HK-2 (cell line): ENCODE measurements around the gene NOB1.
"Not testable (repeated sequence)": the region's sequence is repeated elsewhere in the genome, so short reads cannot be mapped to it uniquely, and the experiment has no call there.

Experiments
- DNase-seq: peaks from one replicate; pipeline ENCODE4 v3.0.0-alpha.2; 2018; ENCODE audit not compliant: unreplicated experiment

The NOB1 gene

DNA sequence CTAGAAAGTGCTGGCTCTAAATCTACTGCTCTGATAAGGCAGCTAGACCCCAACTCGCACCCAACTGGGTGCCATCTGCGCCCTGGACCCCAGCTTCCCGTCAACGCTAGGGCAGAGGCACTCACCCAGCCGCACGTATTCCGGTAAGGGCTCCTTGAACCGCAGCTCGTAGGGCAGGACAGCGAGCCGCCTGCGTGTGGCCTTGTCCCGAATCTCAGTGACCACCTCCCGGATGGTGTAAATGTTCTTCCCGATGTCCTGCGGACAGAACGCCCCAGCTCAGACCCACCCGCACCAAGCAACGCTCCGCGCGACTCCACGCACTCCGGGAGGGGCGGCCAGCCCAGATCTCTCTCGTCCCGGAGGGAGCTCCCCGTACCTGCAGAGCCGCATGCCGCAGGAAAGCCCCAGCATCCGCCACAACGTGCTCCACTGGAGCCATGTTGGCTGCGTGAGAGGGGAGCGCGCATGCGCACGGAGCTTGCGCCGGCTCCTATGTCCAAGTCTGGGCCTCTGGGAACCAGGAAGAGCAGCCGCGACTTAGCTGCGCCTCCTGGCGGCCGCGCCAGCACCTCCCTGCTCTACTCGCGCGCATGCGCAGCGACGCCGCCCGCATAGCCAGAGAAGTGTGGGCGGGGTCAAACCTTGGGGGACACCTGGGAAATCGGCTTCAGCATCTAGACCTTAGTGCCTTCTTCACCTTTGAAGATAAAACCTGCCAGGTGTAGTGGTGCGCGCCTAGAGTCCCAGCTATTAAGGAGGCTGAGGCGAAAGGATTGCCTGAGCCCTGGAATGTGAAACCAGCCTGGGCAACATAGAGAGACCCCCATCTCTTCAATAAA, at the start of gene NOB1:
Gene NOB1 (minus strand): TSS at position 458 of the 842 bp plus-strand sequence. CDS start 16 bp downstream, at position 442.
- peak; percentile 98 for DNase-seq

DNA sequence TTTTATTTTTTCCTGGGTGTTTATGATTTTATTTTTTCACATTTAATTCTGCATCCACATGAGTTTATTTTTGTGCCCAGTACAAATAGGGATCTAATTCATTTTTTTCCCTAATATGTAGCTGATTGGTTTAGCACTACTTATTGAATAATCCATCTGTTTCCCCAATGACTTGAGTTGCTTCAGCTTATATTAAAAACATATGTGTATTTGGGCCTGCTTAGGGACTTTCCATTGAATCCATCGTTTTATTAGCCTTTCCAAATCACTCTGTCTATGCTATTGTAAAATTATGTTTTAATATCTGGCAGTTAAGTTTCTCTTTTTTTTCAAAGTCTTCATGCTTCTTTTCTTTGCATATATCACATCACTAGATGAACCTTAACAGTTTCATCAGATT, 49.6 kb upstream of the NOB1 start:
- DNase-seq, result no peak

DNA sequence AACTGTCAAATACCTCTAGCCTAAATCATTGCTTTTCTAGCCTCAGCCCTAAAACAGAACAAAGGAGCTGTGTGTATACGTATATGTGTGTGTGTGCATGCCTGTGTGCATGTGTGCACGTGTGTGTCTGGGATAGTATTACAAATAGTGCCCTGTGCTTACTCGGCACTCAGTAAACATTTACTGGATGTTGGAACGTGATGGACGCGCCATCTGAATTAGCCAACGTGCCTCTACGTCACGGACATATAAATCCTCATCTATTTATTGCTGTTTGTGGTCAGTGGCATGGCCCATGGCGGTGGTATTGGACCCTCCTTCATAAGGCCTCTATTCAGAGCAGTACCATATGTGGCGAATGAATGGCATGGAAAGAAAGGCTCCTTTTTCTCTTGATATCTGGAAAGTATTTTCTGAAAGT, 44.9 kb upstream of the NOB1 start:
- DNase-seq, result no peak

DNA sequence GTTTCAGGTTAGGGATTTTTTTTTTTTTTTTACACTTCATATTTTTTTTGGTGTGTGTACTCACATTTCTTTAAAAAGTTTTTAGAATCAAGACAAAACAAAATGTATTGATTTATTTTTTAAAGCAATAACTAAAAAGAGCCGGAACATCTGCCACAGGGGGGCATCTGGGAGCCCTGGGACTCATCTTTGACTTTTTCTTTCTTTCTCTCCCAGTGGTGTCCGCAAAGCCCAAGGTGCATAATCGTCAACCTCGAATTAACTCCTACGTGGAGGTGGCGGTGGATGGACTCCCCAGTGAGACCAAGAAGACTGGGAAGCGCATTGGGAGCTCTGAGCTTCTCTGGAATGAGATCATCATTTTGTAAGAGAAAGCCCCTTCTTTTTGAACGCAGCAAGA, 43.7 kb upstream of the NOB1 start:
- DNase-seq, result no peak

DNA sequence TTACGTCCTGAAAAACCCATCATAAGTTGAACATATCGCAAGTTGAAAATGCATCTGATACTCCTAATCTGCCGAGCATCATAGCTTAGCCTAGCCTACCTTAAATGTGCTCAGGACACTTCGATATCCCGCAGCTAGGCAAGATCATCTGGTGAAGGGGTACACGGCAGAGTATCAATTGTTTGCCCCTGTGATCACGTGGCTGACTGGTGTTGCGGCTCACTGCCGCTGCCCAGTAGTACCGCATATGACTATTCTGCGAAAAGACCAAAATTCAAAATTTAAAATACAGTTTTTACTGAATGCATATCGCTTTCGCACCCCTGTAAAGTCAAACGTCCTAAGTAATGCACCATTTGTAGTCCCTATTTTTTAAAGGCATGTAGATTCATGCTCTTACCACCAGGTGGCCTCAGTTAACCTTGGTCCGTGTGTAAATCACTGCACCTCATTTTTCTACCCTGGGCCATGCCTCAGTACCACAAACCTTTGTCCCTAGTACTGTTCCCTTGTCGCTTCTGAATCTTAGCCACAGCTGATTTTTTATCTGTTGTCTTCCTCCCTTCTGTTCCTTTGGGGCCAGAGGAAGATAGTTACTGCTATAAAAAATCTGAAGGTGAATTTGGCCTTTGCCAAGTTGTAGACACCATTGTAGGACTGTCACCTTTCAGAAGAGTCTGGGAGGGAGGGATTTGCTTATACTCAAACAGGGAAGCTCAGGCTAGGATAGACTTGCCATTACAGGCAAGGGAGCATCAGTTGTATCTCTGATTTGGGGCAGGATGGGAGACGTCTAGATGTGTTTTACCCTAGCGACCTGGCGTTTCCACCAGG, 41.8 kb upstream of the NOB1 start:
- peak; percentile 22 for DNase-seq

DNA sequence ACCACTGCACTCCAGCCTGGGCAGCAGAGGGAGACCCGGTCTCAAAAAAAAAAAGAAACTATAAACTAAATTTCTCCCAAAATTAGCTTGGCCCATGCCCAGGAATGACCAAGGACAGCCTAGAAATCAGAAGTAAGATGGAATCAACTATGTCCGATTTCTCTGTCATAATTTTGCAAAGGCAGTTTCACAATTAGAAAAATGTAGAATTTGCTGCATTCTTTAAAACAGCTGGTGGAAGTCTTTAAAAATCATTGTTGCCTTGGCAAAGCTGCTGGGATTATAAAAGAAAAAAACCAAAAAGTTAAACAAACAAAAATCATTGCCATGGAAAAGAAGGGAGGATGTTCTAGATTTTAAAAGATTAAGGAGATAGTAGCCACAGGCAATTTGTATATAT, 39.8 kb upstream of the NOB1 start:
- DNase-seq, result no peak

DNA sequence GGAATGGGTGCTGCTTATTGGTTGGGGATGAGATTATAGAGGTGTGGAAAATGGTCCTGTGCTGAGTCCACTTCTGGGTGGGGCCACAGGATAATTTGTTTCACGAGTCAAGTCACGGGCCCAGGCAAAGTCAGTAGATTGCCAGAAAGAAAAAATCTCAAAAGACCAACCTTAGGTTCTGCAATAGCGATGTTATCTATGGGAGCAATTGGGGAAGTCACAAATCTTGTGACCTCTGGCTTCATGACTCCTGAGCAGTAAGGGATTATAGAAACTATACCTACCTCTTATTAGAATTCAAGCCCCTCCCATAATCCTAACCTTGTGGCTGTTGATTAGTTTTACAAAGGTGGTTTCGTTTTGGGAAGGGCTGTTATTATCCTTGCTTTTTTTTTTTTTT, 38.8 kb upstream of the NOB1 start:
- DNase-seq, result no peak

DNA sequence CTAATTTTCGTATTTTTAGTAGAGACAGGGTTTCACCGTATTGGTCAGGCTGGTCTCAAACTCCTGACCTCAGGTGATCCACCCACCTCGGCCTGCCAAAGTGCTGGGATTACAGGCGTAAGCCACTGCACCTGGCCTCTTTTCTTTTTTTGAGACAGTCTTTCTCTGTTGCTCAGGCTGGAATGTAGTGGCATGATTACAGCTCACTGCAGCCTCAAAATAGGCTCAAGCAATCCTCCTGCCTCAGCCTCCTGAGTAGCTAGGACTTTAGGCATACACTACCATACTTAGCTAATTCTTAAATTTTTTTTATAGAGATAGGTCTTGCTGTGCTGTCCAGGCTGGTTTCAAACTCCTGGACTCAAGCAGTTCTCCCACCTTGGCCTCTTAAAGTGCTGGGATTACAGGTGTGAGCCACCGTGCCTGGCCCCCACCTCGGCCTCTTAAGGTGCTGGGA, 36.7 kb upstream of the NOB1 start:
- DNase-seq, result not testable (repeated sequence)

DNA sequence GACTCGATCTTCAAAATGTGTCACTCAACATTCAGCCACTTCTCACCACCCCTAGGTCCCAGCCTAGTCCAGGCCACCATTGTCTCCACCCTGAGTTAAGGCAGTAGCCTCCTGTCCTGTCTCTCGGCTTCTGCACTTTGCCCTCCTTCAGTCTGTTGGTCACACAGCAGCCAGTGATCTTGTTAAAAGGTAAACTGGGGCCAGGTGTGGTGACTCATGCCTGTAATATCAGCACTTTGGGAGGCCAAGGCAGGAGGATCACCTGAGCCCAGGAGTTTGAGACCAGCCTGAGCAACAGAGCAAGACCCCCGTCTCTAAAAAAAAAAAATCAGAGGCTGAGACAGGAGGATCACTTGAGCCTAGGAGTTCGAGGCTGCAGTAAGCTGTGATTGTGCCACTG, 33.2 kb upstream of the NOB1 start:
- no peak for DNase-seq

DNA sequence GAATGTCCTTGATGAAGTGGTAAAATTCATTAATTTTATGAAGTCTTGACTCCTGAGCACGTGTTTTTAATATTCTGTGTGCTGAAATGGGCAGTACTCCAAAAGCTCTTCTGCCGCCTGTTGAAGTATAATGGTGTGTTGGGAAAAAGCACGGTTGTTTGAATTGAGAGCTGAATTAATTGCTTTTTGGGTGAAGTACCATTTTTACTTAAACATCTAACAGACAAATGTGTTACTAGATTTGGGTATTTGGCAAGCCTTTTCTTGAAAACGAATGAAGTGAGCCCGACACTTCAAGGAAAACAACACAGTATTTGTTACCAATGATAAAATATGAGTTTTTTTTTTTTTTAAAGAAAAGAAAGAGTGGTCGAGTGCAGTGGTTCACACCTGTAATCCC, 29.9 kb upstream of the NOB1 start:
- DNase-seq, result no peak

DNA sequence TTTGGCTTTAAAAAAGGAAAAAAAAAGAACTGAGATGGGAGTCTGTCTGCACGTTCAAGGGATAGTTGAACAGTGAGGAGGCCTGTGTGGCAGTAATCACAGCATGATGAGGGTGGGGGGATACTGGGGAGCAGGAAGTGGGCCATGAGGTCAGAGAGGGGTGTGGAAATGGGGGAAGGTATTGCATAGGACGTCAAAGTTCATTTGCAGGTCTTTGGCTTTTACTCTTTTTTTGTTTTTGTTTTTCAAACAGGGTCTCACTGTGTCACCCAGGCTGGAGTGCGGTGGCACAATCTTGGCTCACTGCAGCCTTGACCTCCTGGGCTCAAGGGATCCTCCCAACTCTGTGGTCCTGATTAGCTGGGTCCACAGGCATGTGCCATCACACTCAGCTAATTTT, 26.4 kb upstream of the NOB1 start:
- no peak for DNase-seq

DNA sequence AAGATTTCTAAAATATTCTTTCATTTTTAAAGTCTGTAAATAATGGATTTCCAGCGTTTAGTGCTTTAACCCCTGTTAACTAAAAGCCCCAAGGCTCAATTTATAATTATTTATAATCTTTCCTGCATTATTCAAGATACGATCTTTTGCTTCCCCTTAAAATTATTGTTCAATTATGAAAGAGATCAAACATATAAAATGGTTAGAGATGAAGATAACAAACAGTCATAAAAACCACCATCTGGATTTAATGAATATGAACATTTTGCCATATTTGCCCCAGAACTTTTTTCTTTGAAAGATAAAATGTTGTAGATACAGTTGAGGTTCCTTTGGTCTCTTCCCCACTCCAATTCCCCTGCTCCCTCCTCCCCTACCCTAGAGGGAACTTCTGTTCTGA, 25.0 kb upstream of the NOB1 start:
- no peak for DNase-seq

DNA sequence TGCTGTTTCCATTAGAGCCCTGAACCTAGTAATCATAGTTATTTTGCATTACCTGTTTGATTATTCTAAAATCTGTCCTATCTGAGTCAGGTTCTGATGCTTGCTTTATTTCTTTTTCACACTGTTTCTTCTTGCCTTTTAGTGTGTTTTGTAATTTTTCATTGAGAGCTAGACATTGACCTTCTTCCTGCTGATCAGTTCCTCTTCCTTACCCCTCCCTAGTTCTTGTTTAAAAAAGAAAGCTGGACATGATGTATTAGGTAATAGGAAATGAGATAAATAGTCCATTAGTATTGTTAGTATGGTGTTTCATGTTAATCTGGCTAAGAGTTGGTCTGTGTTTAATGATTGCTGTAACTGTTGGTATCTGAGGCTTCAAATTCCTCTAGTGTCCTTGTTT, 20.8 kb upstream of the NOB1 start:
- DNase-seq, result no peak

DNA sequence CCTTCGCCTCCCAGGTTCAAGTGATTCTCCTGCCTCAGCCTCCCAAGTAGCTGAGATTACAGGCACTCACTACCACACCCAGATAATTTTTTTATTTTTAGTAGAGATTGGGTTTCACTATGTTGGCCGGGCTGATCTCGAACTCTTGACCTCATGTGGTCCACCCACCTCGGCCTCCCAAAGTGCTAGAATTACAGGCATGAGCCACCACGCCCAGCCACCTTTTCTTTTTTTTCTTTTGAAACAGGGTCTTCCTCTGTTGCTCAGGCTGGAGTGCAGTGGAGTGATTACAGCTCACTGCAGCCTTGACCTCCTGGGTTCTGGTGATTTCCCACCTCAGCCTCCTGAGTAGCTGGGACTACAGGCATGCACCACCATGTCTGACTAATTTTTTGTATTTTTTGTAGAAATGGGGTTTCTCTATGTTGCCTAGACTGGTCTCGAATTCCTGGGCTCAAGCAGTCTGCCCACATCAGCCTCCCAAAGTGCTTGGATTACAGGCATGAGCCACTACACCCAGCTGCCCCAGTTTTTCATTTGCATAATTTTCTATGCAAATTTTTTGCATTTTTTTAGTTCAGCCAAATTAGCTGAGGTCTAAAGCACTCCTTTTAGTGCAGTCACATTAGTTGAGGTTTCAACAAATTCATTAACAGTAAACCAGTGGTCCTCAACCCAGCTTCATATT, 18.7 kb upstream of the NOB1 start:
- DNase-seq, result no peak

DNA sequence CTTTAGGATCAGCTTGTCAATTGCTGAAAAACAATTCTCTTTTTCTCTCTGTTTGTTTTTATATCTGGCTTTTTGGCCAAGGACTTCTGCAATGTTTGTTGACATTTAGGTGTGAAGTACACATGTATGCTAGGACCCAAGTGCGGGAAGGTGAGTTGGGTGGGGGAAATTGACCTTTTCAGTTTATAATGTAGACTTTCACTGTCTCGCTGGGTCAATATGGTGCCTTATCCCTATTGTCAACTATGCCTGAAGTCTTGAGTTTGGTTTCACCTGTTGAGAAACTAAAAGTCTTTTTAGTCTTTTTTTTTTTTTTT, 16.9 kb upstream of the NOB1 start:
- DNase-seq, result no peak

DNA sequence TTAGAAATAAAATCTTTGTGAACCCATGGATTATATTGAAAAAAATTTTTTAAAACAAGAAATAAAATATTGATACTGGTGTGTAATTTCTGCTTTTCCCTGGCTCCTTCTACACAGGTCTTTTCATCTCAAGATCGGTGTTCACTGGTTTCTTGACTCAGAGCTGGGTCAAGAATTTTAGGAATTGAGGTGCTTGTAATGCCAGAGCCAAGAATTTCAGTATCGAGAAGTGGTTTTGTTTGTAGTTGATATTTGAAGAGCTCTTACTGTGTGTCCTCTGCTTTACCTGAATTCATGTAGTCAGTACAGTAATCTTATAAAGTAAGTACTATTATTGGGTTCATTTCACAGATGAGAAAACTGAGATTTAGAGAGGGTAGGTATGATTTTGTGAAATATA, 14.7 kb upstream of the NOB1 start:
- no peak for DNase-seq

DNA sequence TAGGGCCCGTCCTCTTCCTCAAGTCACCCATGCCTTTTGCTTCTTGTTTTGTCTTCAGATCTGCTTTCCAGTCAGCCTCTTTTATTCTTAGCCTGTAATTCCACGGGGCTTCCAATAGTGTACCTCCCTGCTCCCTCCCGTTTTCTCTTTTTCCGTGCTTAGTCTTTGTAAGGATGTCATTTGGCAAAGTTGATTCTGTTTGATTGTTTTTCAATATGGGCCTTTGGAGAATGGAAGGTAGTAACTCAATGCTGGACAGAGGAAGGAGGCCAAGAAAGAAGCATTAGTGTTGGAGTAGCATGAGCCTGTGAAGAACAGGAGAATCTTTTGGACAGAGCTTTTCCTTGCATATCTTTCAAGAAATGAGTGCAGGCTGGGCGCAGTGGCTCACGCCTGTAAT, 13.9 kb upstream of the NOB1 start:
- DNase-seq, result no peak

DNA sequence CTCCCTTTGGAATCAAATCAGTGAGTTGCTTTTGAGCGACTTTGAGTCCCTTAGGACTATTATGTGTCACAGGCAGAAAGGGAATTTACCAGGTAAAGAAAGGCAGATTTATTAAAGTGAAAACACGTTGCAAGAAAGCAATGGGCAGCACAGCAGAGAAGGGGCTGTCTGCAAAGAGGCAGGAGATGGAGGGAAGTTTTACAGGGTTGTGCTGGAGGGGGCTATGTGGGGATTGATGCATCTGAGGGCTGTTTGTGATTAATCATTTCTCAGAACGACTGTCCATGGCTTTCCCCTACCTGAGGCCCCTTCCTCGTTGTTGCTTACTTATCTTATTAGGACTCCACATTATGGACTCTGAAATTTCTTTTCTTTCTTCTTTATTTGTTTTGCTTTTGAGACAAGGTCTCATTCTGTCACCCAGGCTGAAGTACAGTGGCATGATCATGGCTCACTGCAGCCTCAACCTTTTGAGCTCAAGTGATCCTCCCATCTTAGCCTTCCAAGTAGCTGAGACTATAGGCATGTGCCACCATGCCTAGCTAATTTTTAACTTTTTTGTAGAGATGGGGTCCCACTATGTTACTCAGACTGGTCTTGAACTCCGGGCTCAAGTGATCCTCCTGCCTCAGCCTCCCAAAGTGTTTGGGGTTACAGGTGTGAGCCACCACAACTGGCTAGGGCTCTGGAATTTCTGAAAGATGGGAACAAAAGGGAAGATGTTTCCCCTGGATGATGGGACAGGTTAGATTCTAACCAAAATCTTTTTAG, 12.9 kb upstream of the NOB1 start:
- DNase-seq, result no peak

DNA sequence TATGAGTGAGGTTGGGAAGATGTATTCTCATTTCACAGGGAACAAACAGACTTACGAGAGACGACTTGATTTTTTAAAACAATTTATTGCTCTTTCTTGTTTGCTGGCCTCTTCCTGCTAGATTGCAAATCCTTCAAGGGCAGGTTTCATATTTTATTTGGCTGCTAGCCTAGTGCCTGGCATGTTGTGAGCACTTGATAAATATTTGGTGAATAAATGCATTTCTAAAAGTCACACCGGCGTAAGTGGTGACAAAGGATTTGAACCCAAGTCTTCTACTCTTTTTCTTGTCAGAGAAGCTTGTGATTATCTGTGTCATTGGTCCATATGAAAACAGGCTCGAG, 8.8 kb upstream of the NOB1 start:
- DNase-seq, result no peak

DNA sequence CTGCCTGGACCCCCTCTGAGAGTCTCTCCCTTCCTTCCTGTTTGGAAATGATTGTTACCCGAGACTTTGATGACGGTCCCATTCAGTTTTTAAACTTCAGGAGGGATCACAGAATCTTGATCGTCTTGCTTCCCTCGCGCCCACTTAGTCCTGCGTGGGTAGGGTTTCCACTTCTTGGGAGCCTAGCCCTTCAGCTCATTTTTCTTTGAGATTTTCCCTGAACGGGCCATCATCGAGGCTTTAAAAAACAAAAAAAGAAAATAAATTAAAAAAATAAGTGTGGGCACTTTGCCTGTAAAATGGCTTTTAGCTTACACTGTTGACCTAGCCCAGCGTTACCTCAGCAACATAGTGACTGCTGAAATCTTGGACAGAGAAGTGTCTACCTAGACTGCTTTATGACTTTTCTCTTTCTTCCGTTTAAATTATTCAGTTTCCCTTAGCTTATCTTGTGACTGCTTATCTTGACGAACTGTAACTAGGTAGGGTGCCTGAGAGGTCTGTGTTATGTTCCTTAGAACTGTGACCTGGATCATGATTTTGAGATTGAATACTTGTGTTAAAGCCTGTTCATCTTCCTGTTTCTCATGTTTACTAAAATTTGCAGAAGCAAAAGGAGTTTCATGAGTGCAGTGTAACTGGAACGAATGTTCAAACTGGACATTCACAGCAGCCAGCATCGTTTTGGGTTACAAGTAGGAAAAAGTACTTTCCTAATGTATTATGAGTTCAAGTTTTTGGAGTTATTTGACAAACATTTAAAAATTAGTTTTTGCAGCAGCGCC, 8.3 kb upstream of the NOB1 start:
- DNase-seq, result no peak
